Measurements from ENCODE around the gene CIDEA.

Gene CIDEA

DNA sequence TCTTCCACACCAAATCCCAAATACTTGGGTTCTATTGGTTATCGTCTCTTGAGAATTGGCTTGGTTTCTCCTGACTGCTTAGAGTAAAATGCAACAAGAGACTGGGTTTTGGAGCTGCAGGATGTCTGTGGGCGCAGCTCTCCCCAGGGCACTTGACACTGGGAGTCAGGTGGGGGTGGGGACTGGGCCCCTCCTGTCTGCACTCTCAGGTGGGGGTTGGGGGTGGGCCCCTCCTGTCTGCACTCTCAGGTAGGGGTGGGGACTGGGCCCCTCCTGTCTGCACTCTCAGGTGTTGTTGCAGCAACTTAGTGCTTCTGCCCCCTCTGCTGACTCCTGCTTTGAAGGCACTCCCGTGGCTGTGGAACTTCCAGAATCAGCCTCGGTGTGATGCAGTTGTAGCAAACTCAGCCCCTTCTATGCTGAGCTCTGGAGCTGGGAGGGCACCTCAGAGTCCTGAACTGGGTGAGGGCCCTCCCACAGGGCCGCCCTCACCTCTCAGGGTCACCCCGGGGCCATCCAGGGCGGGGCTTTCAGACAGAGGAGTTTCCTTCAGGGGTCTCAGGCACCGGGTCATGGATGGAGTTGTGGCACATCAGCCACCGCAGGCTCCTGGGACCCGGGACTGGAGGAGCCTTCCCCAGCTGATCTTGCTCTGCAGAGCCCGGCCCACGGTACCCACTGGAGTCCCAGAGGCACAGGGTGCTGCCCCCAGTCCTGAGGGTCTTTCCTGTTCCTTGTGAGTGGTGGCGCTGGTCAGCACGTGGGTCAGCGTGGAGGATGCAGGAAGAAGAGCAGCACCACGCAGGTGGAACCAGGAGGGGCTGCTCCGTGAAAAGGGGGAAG lies 22.9 kb upstream of the CIDEA start:
- Histone ChIP-seq H4K20me1 (ENCODE audit: insufficient read depth, low read length) (no peaks in the 10 kb centered on the region), H3K27ac (ENCODE audit: low read length) (no peak overlapping the region), H3K9ac (ENCODE audit: low read length) (no peak overlapping the region), H3K27me3 (replicated peaks; ENCODE audit: insufficient read depth, low read length) (no peaks in the 10 kb centered on the region), H3K4me2 (ENCODE audit: low read depth, low read length) (no peak overlapping the region), H3K4me3 (ENCODE audit: low read length) (no peak overlapping the region), H3K9me3 (replicated peaks; ENCODE audit: insufficient read depth, low read length) (no peaks in the 10 kb centered on the region), H3K79me2 (ENCODE audit: low read length) (no peaks in the 10 kb centered on the region), H3K4me1 (ENCODE audit: low read length) (no peaks in the 10 kb centered on the region), H3F3A (ENCODE audit: insufficient read depth, low read length) (no peaks in the 10 kb centered on the region), H2AFZ (ENCODE audit: low read length) (no peak overlapping the region), H3K9me2 (replicated peaks; ENCODE audit: insufficient read depth, low read length) (no peaks in the 10 kb centered on the region), H3K36me3 (replicated peaks; ENCODE audit: insufficient read depth, low read length) (no peaks in the 10 kb centered on the region)
- TF ChIP-seq EZH2phosphoT487 (IDR thresholded peaks at IDR 0.05; ENCODE audit: low read length) (no peak), EZH2 (optimal IDR thresholded peaks at IDR 0.05; ENCODE audit: low read depth, low read length) (no peak)
- TF ChIP-seq, protein P1, sequence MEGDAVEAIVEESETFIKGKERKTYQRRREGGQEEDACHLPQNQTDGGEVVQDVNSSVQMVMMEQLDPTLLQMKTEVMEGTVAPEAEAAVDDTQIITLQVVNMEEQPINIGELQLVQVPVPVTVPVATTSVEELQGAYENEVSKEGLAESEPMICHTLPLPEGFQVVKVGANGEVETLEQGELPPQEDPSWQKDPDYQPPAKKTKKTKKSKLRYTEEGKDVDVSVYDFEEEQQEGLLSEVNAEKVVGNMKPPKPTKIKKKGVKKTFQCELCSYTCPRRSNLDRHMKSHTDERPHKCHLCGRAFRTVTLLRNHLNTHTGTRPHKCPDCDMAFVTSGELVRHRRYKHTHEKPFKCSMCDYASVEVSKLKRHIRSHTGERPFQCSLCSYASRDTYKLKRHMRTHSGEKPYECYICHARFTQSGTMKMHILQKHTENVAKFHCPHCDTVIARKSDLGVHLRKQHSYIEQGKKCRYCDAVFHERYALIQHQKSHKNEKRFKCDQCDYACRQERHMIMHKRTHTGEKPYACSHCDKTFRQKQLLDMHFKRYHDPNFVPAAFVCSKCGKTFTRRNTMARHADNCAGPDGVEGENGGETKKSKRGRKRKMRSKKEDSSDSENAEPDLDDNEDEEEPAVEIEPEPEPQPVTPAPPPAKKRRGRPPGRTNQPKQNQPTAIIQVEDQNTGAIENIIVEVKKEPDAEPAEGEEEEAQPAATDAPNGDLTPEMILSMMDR (IDR thresholded peaks at IDR 0.05; ENCODE audit: low read length): no peak
- no peak for DNase-seq

DNA sequence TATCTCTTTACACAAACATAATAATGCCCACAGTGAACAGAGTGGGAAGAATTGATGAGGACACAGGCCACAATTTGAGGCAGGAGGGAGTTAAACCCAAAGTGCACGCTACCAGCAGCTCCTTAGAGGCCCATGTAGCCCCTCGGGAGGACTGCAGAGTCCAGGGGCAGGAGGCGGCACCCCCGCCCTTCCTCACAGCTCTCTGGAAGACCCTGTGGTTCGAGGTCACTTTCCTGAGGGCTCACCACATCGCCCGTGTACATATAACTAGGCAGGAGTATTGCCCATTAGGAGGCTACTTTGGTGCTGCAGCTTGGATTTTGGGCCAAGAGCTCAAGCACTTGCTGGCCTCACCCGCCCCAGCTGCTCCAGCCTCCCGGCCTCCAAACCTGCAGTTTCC lies 22.2 kb upstream of the CIDEA start:
- H3K27ac ChIP-seq (ENCODE audit: low read length): no peak overlapping the region
- no peaks in the 10 kb centered on the region for H3F3A ChIP-seq (ENCODE audit: insufficient read depth, low read length)
- H4K20me1 ChIP-seq (ENCODE audit: insufficient read depth, low read length): no peaks in the 10 kb centered on the region
- no peaks in the 10 kb centered on the region for H3K79me2 ChIP-seq (ENCODE audit: low read length)
- H3K9ac ChIP-seq (ENCODE audit: low read length): no peak overlapping the region
- no peaks in the 10 kb centered on the region for H3K27me3 ChIP-seq (replicated peaks; ENCODE audit: insufficient read depth, low read length)
- no peaks in the 10 kb centered on the region for H3K4me1 ChIP-seq (ENCODE audit: low read length)
- no peak overlapping the region for H2AFZ ChIP-seq (ENCODE audit: low read length)
- no peak overlapping the region for H3K4me3 ChIP-seq (ENCODE audit: low read length)
- H3K9me2 ChIP-seq (replicated peaks; ENCODE audit: insufficient read depth, low read length): no peaks in the 10 kb centered on the region
- no peak for DNase-seq
- no peaks in the 10 kb centered on the region for H3K9me3 ChIP-seq (replicated peaks; ENCODE audit: insufficient read depth, low read length)
- no peak for TF ChIP-seq EZH2 (optimal IDR thresholded peaks at IDR 0.05; ENCODE audit: low read depth, low read length)
- TF ChIP-seq EZH2phosphoT487 (IDR thresholded peaks at IDR 0.05; ENCODE audit: low read length): no peak
- TF ChIP-seq, protein P1 (IDR thresholded peaks at IDR 0.05; ENCODE audit: low read length): no peak
- no peak overlapping the region for H3K4me2 ChIP-seq (ENCODE audit: low read depth, low read length)
- no peaks in the 10 kb centered on the region for H3K36me3 ChIP-seq (replicated peaks; ENCODE audit: insufficient read depth, low read length)

GRCh38 chr18:12233378-12233777 lies 20.8 kb upstream of the CIDEA start:
- Histone ChIP-seq H3K4me3 (ENCODE audit: low read length) (no peak overlapping the region), H3K9me2 (replicated peaks; ENCODE audit: insufficient read depth, low read length) (no peaks in the 10 kb centered on the region), H2AFZ (ENCODE audit: low read length) (no peak overlapping the region), H3K27me3 (replicated peaks; ENCODE audit: insufficient read depth, low read length) (no peaks in the 10 kb centered on the region), H3K9ac (ENCODE audit: low read length) (no peak overlapping the region), H4K20me1 (ENCODE audit: insufficient read depth, low read length) (no peaks in the 10 kb centered on the region), H3F3A (ENCODE audit: insufficient read depth, low read length) (no peaks in the 10 kb centered on the region), H3K4me2 (ENCODE audit: low read depth, low read length) (no peak overlapping the region), H3K27ac (ENCODE audit: low read length) (no peak overlapping the region), H3K36me3 (replicated peaks; ENCODE audit: insufficient read depth, low read length) (no peaks in the 10 kb centered on the region), H3K4me1 (ENCODE audit: low read length) (no peaks in the 10 kb centered on the region), H3K9me3 (replicated peaks; ENCODE audit: insufficient read depth, low read length) (no peaks in the 10 kb centered on the region), H3K79me2 (ENCODE audit: low read length) (no peaks in the 10 kb centered on the region)
- no peak for DNase-seq
- TF ChIP-seq, protein P1 (IDR thresholded peaks at IDR 0.05; ENCODE audit: low read length): no peak
- TF ChIP-seq EZH2phosphoT487 (IDR thresholded peaks at IDR 0.05; ENCODE audit: low read length): no peak
- TF ChIP-seq EZH2 (optimal IDR thresholded peaks at IDR 0.05; ENCODE audit: low read depth, low read length): no peak

Measured in MM.1S (cell line).